GM18526 (cell line): Measurements from ENCODE around the gene POLR1F.

Experiments
- POLR2A ChIP-seq: IDR thresholded peaks from 3 replicates; pipeline ENCODE4 v1.6.1; 2011; ENCODE audit not compliant: insufficient read length; ENCODE audit errors: extremely low read depth

Gene POLR1F

GRCh38 chr7:19696926-19697325 is 11.9 kb downstream of the POLR1F start:
- no peak for TF ChIP-seq POLR2A

- no peak for TF ChIP-seq POLR2A
Observed at GRCh38 chr7:19692111-19692828, 16.6 kb downstream of the POLR1F start.

GRCh38 chr7:19690736-19691135 is 18.1 kb downstream of the POLR1F start:
- no peak for TF ChIP-seq POLR2A

- no peak for TF ChIP-seq POLR2A
Observed at GRCh38 chr7:19681596-19681995, 27.2 kb downstream of the POLR1F start.

- TF ChIP-seq POLR2A = no peak
Observed at GRCh38 chr7:19677180-19677579, 31.7 kb downstream of the POLR1F start.

DNA sequence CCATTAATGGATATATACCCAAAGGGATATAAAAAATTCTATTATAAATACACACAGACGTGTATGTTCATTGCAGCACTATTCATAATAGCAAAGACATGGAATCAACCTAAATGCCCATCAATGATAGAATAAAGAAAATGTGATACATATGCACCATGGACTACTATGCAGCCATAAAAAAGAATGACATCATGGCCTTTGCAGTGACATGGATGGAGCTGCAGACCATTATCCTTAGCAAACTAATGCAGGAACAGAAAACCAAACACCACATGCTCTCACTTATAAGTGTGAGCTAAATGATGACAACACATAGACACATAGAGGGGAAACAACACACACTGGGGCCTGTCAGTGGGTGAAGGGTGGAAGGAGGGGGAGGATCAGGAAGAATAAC is 33.0 kb downstream of the POLR1F start:
- TF ChIP-seq POLR2A = no peak

- no peak for TF ChIP-seq POLR2A
Observed at GRCh38 chr7:19674266-19674960, 34.4 kb downstream of the POLR1F start.

DNA sequence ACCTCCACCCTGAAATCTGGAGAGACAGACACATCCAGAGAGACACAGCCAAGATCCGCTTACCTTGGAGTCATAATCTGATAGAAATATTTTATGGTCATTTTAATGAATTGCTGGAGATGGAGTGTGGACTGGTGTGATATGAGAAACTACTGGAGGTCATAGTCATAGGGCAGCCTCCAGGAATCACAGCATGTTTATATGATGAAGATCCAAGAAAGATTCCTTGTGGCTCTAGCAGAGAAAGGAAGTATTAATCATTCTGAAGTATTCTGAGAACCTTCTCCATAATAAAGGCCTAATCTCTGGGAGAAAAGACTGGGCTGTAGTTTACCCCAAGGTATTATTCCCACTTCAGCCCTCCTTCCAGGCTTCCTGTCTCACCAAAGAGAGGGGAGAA is 38.0 kb downstream of the POLR1F start:
- TF ChIP-seq POLR2A = no peak

GRCh38 chr7:19665399-19666008 is 43.3 kb downstream of the POLR1F start:
- no peak for TF ChIP-seq POLR2A

DNA sequence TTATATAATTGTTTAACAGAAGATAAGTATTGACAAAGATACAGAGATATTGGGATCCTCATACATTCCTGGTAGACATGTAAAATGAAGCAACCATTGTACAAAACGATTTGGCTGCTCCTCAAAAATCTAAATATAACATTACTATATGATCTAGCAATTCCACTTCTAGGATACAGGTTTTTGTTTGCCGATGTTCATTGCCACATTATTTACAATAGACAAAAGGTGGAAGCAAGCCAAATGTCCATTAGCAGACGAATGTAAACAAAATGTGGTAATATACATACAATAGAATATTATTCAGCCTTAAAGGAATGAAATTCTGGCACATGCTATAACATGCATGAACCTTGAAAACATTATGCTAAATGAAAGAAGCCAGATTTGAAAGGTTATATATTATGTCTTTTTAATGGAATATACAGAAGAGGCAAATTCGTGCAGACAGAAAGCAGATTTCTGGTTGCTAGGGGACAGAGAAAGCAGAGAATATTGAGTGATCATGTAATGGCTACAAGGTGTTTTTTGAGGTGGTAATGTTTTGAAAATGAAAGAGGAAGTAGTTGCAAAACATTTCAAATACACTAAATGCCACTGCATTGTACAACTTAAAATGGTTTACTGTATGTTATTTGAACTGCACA is 44.9 kb downstream of the POLR1F start:
- no peak for TF ChIP-seq POLR2A

DNA sequence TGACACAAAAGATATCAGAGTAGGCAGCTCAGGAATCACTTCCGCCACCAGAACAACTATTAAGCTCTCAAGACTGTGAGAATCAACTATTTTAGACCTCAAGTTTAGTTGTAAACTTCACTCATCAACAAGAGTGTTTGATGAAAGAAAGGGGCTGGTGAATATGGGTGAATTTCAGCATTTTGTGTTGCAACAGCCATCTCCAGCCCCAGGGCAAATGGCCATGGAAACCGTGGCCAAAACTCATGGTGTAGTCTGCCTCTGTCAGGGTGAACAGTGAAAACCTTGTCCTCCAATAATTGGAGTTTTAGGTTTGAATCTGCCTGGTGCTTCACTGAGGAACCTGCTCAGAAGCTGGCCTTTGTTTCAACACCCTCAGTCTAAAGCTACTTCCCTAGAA is 60.0 kb downstream of the POLR1F start:
- no peak for TF ChIP-seq POLR2A
